Effector CD4-positive, alpha-beta T cell (primary cell): ENCODE results near the gene HPSE2.

Experiments
- DNase-seq: peaks from one replicate; pipeline ENCODE4 v3.0.0-alpha.2; 2020

The HPSE2 gene

DNA sequence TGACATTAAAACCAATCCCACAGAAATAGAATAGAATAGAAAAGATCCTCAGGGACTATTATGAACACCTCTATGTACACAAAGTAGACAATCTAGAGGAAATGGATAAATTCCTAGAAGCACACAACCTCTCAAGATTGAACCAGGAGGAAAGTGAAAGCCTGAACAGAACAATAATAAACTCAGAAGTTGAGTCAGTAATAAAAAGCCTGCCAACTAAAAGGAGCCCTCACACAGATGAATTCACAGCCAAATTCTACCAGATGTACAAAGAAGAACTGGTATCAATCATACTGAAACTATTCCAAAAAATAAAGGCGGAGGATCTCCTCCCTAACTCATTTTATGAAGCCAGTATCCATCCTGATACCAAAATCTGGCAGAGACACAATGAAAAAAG is 568.6 kb downstream of the HPSE2 start:
- no peak for DNase-seq

DNA sequence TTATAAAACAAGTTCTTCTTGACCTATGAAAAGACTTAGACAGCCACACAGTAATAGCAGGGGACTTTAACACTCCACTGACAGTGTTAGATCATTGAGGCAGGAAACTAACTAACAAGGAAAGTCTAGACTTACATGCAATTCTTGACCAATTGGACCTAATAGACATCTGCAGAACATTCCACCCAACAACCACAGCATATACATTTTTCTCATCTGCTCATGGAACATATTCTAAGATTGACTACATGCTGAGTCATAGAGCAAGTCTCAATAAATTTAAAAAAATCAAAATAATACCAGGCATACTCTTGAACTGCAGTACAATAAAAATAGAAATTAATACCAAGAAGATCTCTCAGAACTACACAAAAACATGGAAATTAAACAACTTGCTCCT is 569.4 kb downstream of the HPSE2 start:
- no peak for DNase-seq

GRCh38 chr10:98664329-98665042 is 571.2 kb downstream of the HPSE2 start:
- no peak for DNase-seq

DNA sequence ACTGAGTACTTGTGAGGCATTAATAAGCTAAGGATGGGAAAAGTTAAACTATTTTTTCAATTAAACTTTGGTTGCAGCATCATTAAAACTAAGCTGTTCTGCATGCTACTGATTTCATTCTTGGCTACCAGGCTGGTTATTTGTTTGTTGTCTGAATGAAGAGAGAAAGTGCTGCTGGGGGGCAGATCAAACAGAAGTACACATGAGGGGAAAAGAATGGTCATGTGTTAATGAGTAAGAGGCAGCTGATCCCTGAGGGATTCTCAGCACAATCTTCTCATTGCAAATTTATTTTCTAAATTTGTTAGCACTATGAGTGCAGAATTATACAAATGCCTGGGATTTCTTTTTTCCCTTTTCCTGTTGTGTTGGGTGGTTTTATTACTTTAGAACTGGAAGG is 575.7 kb downstream of the HPSE2 start:
- no peak for DNase-seq

- DNase-seq, result no peak
Measured at GRCh38 chr10:98655492-98655891, 580.2 kb downstream of the HPSE2 start.

- DNase-seq, result no peak
Measured at GRCh38 chr10:98649170-98649569, 586.5 kb downstream of the HPSE2 start.

DNA sequence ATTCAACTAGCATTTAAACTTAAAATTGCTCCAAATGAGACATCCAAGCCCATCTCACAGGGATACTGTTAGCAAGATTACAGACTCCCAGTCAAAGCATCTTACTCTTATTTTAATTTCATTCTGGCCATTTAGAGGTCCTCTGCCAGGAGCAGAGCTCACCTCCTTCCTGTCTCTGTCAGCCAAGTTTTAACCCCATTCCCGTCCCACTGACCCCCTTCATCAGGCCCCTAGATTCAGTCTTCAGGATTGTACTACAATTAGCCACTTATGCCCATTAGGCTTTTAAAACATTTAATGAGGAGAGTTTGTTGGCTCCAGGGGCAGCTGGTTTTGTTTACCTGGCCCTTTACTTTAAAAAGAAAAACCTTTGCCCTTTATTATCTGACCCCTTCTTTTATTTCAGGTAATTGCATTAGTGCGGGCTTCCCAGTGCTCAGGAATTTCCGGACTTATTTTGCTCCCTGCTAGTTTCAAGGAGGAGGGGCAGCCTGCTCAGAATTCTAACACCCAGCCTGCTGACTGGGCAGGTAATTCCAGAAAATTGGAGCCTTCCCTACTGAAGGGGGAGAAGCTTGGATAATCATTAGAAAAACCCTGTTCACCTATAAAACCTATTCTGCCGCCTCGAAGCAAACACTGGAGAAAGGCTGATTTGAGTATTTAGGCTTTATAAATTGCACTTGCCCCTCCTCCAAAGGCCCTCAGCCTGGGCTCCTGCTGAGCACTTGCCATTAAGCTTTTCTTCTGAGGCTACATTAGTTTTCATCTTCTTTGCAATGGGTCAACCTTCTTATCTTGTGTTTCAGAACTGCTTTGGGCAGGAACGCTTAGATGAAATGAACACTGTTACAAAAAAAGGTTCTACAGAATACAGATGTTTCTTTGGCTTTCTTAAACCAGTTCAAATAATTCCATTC is 588.4 kb downstream of the HPSE2 start:
- DNase-seq, result no peak

DNA sequence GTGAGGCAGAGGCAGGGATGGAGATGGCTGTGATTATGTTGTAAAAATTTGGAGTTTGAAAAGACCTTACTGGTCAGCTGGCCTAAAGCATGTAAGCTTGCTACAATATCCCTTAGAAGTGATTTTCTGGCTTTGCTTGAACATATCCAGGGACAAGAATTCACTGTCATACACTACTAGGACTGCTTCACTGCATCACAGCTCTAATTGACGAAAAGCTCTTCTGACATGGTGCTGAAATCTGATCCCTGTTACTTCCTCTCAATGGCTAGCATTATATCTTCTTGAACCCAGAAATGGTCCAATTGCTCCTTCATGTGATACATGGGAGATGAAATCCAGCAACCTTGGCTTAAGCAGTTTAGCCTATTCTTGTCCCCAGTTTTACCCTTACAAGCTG is 591.2 kb downstream of the HPSE2 start:
- no peak for DNase-seq

- no peak for DNase-seq
Measured at GRCh38 chr10:98642281-98642680, 593.4 kb downstream of the HPSE2 start.

- no peak for DNase-seq
Measured at GRCh38 chr10:98638920-98639319, 596.7 kb downstream of the HPSE2 start.

DNA sequence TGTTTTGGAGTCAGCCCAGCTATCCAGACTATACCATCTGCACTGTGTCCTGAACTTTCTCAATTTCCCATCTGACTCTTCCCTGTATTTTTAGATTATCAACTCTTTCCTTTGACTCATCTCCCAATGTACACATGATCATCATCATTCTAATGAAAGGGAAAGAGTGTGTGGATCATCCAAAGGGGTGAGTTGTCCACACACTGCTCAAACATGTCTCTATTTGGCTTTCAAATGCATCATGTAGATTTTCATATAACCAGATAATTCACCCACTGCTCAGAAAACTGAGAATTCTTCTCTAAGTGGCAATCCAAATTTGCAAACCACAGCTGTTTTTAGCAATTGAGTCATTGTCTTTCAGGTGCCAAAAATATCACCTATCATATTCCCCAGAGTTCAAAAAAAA is 598.7 kb downstream of the HPSE2 start:
- DNase-seq, result no peak

DNA sequence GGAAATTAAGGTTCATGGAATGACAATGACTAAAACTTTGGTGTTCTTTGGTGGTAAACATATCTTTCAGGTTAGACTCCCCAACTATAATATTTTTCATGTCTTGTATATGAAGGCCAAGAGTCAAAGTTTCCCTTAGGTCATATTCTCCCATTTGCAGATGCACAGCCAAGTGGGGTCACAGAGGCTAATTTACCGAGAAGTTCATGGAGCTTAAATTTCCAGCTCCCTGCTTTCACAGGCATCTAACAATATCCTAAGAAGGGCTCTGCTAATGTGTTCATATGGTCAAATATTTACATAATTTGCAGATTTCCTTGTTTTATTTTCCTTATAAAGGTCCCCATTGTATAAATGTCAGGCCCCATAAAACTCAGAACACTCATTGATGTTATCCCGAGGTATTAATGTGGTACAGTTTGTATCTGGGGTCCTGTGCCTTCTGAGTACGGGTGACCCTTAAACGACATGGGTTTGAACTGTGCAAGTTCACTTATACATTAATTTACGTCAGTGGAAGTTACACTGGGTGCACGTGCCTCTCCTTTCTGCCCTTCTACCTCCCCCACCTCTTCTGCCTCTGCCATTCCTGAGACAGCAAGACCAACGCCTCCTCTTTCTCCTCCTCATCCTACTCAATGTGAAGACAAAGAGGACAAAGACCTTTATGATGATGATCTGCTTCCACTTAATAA is 603.0 kb downstream of the HPSE2 start:
- no peak for DNase-seq

DNA sequence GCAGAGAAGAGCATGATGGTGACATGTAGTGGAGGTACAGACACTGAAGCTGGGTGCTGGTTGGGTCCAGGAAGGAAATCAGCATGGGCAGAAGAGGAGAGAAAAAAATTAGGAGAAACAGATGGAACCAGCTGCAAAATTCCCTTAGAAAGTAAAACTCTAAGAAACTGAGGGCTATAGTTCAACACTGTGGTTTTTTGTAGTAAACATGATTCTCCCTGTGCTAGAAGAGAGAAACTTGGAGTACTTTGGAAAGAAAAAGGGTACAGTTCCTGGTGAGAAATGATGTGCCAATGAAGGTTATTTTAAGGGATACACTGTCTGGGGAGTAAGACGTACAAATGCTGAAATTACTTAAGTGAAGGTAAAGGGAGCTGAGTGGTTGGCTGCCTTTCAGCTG is 607.4 kb downstream of the HPSE2 start:
- no peak for DNase-seq

DNA sequence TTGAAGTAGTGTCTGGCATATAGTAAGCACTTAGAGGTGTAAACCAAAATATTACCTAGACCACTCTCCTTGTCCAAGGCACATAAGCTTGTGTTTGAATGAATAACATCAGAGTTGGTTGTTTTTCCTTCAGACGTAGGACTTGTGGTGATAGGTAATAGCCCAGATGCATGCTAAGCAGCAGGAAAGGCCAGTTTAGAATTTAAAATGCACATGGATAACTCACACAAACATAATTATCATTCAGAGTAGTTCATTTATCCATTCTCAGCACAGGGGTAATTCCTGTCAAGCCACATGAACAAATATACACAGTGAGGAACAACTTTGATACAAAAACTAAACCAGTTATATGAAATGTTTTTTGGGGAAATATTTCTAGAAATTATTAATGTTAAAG is 607.9 kb downstream of the HPSE2 start:
- DNase-seq, result no peak

- no peak for DNase-seq
Measured at GRCh38 chr10:98624963-98625362, 610.7 kb downstream of the HPSE2 start.

GRCh38 chr10:98623176-98623575 is 612.5 kb downstream of the HPSE2 start:
- no peak for DNase-seq

DNA sequence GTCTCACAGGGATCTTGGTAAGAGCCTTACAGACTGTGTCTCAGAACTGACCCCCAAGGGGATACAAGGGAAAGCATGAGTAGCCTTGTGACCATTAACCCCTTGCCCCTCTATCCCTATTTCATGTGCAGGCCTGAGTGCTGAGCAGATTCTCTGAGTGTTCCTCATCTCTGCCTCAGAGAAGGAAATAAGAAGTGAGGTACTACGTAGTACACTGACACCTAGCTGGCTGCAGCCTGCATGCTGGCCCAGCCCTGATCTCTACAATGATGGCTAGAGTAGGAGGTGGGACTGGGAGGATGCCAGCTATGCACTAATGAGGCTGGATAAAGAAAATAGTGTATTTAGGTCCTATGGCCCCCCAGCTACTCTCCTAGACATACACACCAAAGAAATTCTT is 614.0 kb downstream of the HPSE2 start:
- DNase-seq, result no peak

- DNase-seq, result no peak
Measured at GRCh38 chr10:98620503-98620902, 615.1 kb downstream of the HPSE2 start.

DNA sequence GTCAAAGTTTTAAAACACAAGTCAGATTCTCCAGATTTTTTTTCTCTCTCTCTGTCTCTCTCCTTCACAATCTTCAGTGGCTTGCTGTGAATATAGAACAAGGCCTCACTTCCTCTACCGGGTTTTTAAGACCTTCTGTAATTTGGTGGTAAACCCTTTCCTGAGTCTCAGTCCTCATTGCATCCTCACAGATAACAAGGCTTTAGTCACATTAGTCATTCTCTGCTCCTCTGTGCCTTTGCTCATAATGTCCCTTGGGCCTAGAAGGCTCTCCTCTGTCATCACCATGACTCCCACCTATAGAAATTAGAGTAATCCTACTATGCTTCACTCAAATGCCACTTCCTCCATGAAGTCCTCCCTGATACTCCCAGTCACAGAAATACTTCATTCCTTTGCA is 616.2 kb downstream of the HPSE2 start:
- DNase-seq, result no peak

GRCh38 chr10:98617906-98618520 is 617.6 kb downstream of the HPSE2 start:
- no peak for DNase-seq

DNA sequence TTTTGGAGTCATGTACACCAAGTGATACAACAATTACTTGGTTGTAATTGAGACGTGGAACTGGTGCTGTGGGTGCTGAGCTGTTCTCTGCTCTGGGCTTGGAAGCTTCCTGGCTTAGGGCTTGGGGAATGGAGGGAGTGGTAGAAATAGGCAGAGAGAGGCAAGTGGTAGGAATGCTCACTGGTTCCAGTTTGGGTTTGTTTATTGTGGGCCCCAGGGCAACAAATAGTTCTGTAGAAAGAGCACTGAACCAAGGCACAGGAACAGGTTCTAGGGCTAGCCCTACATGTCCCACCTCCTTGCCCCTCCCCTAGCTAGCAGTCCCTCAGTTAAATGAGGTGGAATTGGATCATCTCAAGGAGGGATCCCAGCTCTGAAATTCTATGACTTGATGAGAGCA is 622.2 kb downstream of the HPSE2 start:
- no peak for DNase-seq

DNA sequence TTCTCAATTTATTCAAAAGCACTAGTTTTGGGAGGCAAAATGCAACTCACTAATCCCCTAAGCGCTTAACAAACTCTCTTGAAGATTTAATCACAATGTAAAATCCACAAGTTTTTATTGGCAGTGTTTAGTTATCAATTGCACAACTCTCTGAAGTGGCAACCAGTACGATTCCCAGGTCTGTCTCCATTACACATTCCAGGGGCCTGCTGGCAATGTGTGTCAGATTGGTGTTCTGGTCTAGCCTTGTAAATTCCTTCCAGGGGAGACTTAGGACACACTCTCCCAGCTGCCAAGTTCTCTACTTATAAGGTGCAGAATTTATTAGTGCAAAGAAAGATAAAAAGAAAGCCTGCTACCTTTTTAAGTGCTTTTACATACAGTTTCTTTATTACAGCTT is 624.2 kb downstream of the HPSE2 start:
- DNase-seq, result no peak

GRCh38 chr10:98610836-98611235 is 624.8 kb downstream of the HPSE2 start:
- DNase-seq, result no peak
